ENCODE results near the gene LTB4R2. TPM values are rescaled to one million over a fixed set of nuclear protein-coding genes. Genes with fewer than 3 reads are reported as not detected.

LTB4R2 gene
- total RNA-seq, 1 experiment from 2014 or later: 12.9 TPM

GRCh38 chr14:24329073-24329663 lies 19.2 kb downstream of the LTB4R2 start:
- Mint-ChIP-seq H3K4me3 (no peak overlapping the region), H3K9me3 (no peaks in the 10 kb centered on the region), H3K27me3 (ENCODE audit: low read depth) (peaks cover 82% of the 10 kb centered on the region), H3K4me1 (peaks cover 13% of the 10 kb centered on the region), H3K27ac (no peak overlapping the region), H3K36me3 (no peaks in the 10 kb centered on the region)
- POLR2A ChIA-PET: no interaction called here
- CTCF ChIA-PET: interaction anchor here (0.6 to 17.1 kb wide), 8 partner anchors 11 to 113 kb away, joined by 3 to 518 read pairs (median 4); partner anchors contain the start of genes CBLN3, KHNYN, LTB4R2 and RIPK3
- DNase-seq (ENCODE audit: low spot score) (no peak), ATAC-seq (no peak)
- TF ChIP-seq TCF7 (CRISPR knock-in tag; IDR thresholded peaks at IDR 0.05; ENCODE audit: low read depth) (no peak), ZNF219 (CRISPR knock-in tag; IDR thresholded peaks at IDR 0.05; ENCODE audit: borderline replicate concordance) (no peak), CTCF (IDR thresholded peaks at IDR 0.05) (no peak), ZNF416 (CRISPR knock-in tag; IDR thresholded peaks at IDR 0.05) (no peak), ATF2 (CRISPR knock-in tag; IDR thresholded peaks at IDR 0.05; ENCODE audit: borderline replicate concordance, low read depth) (no peak), RELA (CRISPR knock-in tag; IDR thresholded peaks at IDR 0.05; ENCODE audit: borderline replicate concordance) (no peak), ZNF671 (CRISPR knock-in tag; IDR thresholded peaks at IDR 0.05) (no peak), MAX (CRISPR knock-in tag; IDR thresholded peaks at IDR 0.05) (no peak), FOXK1 (CRISPR knock-in tag; IDR thresholded peaks at IDR 0.05) (no peak), FOXP1 (CRISPR knock-in tag; IDR thresholded peaks at IDR 0.05; ENCODE audit: borderline replicate concordance) (no peak), PREB (CRISPR knock-in tag; IDR thresholded peaks at IDR 0.05; ENCODE audit: borderline replicate concordance) (no peak), HMGXB4 (CRISPR knock-in tag; IDR thresholded peaks at IDR 0.05) (no peak), KAT7 (CRISPR knock-in tag; IDR thresholded peaks at IDR 0.05; ENCODE audit: borderline replicate concordance) (no peak), SP1 (CRISPR knock-in tag; conservative IDR thresholded peaks at IDR 0.05) (no peak), USF2 (CRISPR knock-in tag; IDR thresholded peaks at IDR 0.05) (no peak), ZNF512 (CRISPR knock-in tag; IDR thresholded peaks at IDR 0.05; ENCODE audit: borderline replicate concordance) (no peak), OVOL2 (CRISPR knock-in tag; IDR thresholded peaks at IDR 0.05; ENCODE audit: borderline replicate concordance) (no peak), RORB (CRISPR knock-in tag; IDR thresholded peaks at IDR 0.05) (no peak)
- TF ChIP-seq, protein P1, sequence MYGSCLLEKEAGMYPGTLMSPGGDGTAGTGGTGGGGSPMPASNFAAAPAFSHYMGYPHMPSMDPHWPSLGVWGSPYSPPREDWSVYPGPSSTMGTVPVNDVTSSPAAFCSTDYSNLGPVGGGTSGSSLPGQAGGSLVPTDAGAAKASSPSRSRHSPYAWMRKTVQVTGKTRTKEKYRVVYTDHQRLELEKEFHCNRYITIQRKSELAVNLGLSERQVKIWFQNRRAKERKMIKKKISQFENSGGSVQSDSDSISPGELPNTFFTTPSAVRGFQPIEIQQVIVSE (CRISPR knock-in tag; IDR thresholded peaks at IDR 0.05; ENCODE audit: borderline replicate concordance): no peak
- TF ChIP-seq, protein P2, sequence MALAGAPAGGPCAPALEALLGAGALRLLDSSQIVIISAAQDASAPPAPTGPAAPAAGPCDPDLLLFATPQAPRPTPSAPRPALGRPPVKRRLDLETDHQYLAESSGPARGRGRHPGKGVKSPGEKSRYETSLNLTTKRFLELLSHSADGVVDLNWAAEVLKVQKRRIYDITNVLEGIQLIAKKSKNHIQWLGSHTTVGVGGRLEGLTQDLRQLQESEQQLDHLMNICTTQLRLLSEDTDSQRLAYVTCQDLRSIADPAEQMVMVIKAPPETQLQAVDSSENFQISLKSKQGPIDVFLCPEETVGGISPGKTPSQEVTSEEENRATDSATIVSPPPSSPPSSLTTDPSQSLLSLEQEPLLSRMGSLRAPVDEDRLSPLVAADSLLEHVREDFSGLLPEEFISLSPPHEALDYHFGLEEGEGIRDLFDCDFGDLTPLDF (CRISPR knock-in tag; IDR thresholded peaks at IDR 0.05): no peak

Data from WTC11 (cell line).